Measurements from ENCODE around the gene WDR46. TPM values are rescaled to one million over a fixed set of nuclear protein-coding genes. Genes with fewer than 3 reads are reported as not detected.

WDR46 gene
- 106 and 144 TPM in 2 replicates for total RNA-seq

GRCh38 chr6:33288921-33289783, at the start of gene WDR46, which contains the start of gene PFDN6:
TSS of gene WDR46 (minus strand) at chr6:33289239. CDS start at chr6:33289170, 69 bp downstream.
TSS of gene PFDN6 (plus strand) at chr6:33289601. CDS start at chr6:33289857, 256 bp downstream.

GRCh38 chr6:33317669-33318425, 28.8 kb upstream of the WDR46 start, which contains the start of gene ZBTB22:
TSS of gene ZBTB22 (minus strand) at chr6:33317744. CDS start at chr6:33316916, 828 bp downstream.

DNA sequence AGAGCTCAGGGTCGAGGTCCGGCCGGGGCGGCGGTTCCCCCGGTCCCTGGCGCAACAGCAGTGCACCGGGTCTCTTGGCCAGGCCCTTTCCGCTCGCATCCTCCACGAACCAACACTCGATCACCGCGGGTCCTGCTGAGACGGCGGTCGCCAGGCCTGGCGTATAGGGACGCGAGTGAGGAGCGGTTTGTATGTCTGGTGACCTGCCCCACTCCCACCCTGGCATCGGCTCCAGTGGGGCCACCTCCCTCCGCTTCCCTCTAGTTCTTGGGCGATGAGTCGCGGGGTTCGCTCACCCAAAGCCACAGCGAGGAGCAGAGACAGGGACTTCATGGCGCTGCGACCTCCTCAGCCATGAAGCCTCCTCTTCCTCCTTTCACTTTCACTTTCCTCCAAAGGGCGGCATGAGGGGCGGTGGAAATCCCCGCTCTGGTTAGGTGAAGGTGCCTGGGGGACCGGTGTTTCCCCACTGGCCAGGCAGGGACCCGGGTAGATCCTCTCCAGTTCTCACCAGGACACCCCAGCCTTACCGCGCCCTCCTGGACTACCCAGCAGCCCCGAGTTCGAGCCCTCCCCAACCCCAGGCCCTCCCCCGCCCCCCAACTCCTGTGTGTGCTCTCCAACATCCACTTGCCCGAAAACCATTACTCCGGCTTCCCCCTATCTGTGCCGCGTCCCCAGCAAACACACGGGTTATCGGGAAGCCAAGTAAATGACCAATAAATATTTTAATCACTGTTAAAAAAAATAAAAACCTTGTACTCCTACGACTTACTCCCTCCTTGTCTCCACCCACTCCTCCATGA, 24.9 kb upstream of the WDR46 start, which contains the start of gene TAPBP:
TAPBP (minus strand) TSS at position 370 of the 806 bp plus-strand sequence; CDS start at position 333, 37 bp downstream.

DNA sequence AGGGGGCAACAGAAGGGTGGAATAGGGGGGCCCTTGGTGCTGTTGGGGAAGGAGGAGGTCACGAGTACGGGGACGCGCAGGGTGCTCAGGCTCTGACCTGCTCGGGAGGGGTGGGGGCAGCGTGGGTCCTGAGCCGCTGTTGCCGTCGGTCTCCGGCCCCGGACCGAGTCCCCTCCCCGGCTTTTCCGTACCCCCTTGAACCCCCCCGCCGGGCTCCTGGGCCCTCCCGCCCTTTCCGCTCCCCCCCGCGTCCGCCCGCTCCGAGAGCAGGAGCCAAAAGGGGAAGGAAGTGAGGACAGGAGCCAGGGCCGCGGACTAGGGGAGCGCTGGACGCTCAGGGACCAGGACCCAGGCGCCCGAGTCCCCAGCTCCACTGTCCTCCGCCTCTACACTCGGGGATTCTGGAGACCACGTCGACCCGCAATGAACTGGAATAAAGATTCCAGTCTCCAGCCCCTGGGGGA, 9.8 kb upstream of the WDR46 start, which contains the start of gene RGL2:
RGL2 (minus strand) TSS at position 170 of the 464 bp plus-strand sequence. CDS start 332 bp downstream, outside the sequence.

GRCh38 chr6:33276864-33277662, 12.0 kb downstream of the WDR46 start, which contains the start of gene B3GALT4:
TSS of gene B3GALT4 (plus strand) at chr6:33277123. CDS start at chr6:33277420, 297 bp downstream.

GRCh38 chr6:33271468-33272274, 17.4 kb downstream of the WDR46 start, which contains the start of the genes RPS18 and VPS52:
TSS of gene RPS18 (plus strand) at chr6:33272075. CDS start at chr6:33272120, 45 bp downstream.
TSS of gene VPS52 (minus strand) at chr6:33271876. CDS start at chr6:33271675, 201 bp downstream.

Other genes starting within 250 kb of the WDR46 start
- 0.65 and 3.6 TPM in 2 replicates for gene HLA-DPA1, start 215.6 kb downstream of the WDR46 start, total RNA-seq
- 20.1 and 23.1 TPM in 2 replicates for gene HLA-DPB1, start 213.2 kb downstream of the WDR46 start, total RNA-seq
- under 0.01 and 0.15 TPM in 2 replicates for gene COL11A2, start 96.8 kb downstream of the WDR46 start, total RNA-seq
- gene RXRB, start 88.6 kb downstream of the WDR46 start, total RNA-seq: 17.9 and 18.5 TPM in 2 replicates
- gene SLC39A7, start 88.4 kb downstream of the WDR46 start, total RNA-seq: 94.4 and 109 TPM in 2 replicates
- gene HSD17B8, start 84.6 kb downstream of the WDR46 start, total RNA-seq: 11.0 and 12.3 TPM in 2 replicates
- gene RING1, start 80.7 kb downstream of the WDR46 start, total RNA-seq: 21.1 and 24.0 TPM in 2 replicates
- gene VPS52, start 17.4 kb downstream of the WDR46 start, total RNA-seq: 23.1 and 26.3 TPM in 2 replicates
- gene RPS18, start 17.2 kb downstream of the WDR46 start, total RNA-seq: 2,997 and 4,260 TPM in 2 replicates
- 1.6 and 3.3 TPM in 2 replicates for gene B3GALT4, start 12.1 kb downstream of the WDR46 start, total RNA-seq
- 57.8 and 82.8 TPM in 2 replicates for gene PFDN6, start 362 bp upstream of the WDR46 start, total RNA-seq
- gene RGL2, start 9.7 kb upstream of the WDR46 start, total RNA-seq: 33.1 and 39.3 TPM in 2 replicates
- gene TAPBP, start 24.8 kb upstream of the WDR46 start, total RNA-seq: 37.7 and 46.4 TPM in 2 replicates
- 12.3 and 12.8 TPM in 2 replicates for gene ZBTB22, start 28.5 kb upstream of the WDR46 start, total RNA-seq
- gene DAXX, start 33.7 kb upstream of the WDR46 start, total RNA-seq: 40.6 and 46.7 TPM in 2 replicates
- 30.2 and 37.4 TPM in 2 replicates for gene KIFC1, start 102.6 kb upstream of the WDR46 start, total RNA-seq
- gene PHF1, start 121.8 kb upstream of the WDR46 start, total RNA-seq: 7.5 and 10.0 TPM in 2 replicates
- gene CUTA, start 128.9 kb upstream of the WDR46 start, total RNA-seq: 43.2 and 60.5 TPM in 2 replicates
- gene SYNGAP1, start 130.8 kb upstream of the WDR46 start, total RNA-seq: 1.2 and 1.3 TPM in 2 replicates
- gene ZBTB9, start 165.3 kb upstream of the WDR46 start, total RNA-seq: 4.6 and 4.9 TPM in 2 replicates

All from epithelial cell of umbilical artery (primary cell).